ENCODE results near the gene UPK2. TPM values are rescaled to one million over a fixed set of nuclear protein-coding genes. Genes with fewer than 3 reads are reported as not detected.
"Not testable (repeated sequence)": the region's sequence is repeated elsewhere in the genome, so short reads cannot be mapped to it uniquely, and the experiment has no call there.

The UPK2 gene
- total RNA-seq, 6 donors from 2014 or later: not detected

DNA sequence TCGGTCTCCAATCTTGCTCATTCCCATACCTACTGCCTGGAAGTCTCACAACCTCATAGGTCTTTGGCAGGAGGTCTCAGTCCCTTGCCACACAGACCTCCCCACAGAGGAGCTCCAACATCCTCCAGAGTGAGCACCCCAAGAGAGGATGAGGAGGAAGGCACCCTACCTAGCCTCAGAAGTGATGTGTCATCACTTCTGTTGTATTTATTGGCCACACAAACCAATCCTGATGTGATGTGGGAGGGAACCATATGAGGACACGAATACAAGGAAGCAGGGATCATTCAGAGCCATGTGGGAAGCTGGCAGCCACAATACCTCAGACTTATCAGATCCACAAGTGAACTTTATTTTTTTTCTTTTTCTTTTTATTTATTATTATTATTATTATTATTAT is 9.0 kb upstream of the UPK2 start:
- ATAC-seq (ENCODE audit: low FRiP score in 2 of 2): no peak
- TF ChIP-seq, protein P1, sequence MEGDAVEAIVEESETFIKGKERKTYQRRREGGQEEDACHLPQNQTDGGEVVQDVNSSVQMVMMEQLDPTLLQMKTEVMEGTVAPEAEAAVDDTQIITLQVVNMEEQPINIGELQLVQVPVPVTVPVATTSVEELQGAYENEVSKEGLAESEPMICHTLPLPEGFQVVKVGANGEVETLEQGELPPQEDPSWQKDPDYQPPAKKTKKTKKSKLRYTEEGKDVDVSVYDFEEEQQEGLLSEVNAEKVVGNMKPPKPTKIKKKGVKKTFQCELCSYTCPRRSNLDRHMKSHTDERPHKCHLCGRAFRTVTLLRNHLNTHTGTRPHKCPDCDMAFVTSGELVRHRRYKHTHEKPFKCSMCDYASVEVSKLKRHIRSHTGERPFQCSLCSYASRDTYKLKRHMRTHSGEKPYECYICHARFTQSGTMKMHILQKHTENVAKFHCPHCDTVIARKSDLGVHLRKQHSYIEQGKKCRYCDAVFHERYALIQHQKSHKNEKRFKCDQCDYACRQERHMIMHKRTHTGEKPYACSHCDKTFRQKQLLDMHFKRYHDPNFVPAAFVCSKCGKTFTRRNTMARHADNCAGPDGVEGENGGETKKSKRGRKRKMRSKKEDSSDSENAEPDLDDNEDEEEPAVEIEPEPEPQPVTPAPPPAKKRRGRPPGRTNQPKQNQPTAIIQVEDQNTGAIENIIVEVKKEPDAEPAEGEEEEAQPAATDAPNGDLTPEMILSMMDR (IDR thresholded peaks at IDR 0.05): no peak
- no peak for TF ChIP-seq POLR2A (IDR thresholded peaks at IDR 0.05)
- no peak for TF ChIP-seq EP300 (IDR thresholded peaks at IDR 0.05)
- no peak for TF ChIP-seq POLR2AphosphoS5 (IDR thresholded peaks at IDR 0.05)

GRCh38 chr11:118948000-118948399 is 8.1 kb upstream of the UPK2 start:
- ATAC-seq (ENCODE audit: low FRiP score in 2 of 2) (no peak), DNase-seq (no peak)
- H3K27me3 ChIP-seq: no peaks in the 10 kb centered on the region
- no peak for TF ChIP-seq POLR2AphosphoS5 (IDR thresholded peaks at IDR 0.05)
- TF ChIP-seq, protein P1 (IDR thresholded peaks at IDR 0.05): no peak
- no peak for TF ChIP-seq POLR2A (IDR thresholded peaks at IDR 0.05)
- no peak for TF ChIP-seq EP300 (IDR thresholded peaks at IDR 0.05)
- 79 to 83% methylated on average over 3 of the region's 3 CpGs for WGBS, 2 donors
- no peaks in the 10 kb centered on the region for H3K4me1 ChIP-seq
- H3K27ac ChIP-seq: no peak overlapping the region
- no peak overlapping the region for H3K4me3 ChIP-seq
- H3K36me3 ChIP-seq: no peaks in the 10 kb centered on the region
- H3K9me3 ChIP-seq: no peaks in the 10 kb centered on the region

More for the DNA sequence above, 9.0 kb upstream of the UPK2 start:
- Histone ChIP-seq H3K9me3 (no peaks in the 10 kb centered on the region), H3K27me3 (no peaks in the 10 kb centered on the region), H3K27ac (no peak overlapping the region), H3K36me3 (no peaks in the 10 kb centered on the region), H3K4me1 (no peaks in the 10 kb centered on the region), H3K4me3 (no peak overlapping the region)
- no peak for DNase-seq
- 21 to 31% methylated on average over 2 of the region's 2 CpGs for WGBS, 2 donors

DNA sequence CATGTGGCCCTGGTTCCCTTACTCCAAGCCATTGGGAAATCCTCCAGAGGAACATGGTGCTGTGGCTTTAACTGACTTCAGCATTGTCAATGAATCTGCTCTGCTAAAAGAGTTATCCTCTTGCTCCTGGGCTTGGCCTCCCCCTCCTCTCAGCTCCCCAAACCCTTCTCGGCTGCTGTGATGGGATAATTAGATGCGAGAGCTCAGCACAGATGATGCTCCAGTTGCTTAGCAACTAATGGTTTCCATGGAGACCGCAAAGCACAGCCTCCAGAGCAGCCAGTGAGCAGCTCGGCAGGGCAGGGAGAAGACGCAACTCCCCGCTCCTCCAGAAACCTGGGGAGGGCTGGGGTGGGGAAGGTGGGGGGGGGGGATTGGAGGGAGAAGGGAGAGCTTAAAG is 2.8 kb upstream of the UPK2 start:
- no peaks in the 10 kb centered on the region for H3K9me3 ChIP-seq
- no peaks in the 10 kb centered on the region for H3K4me1 ChIP-seq
- no peak overlapping the region for H3K4me3 ChIP-seq
- DNase-seq: no peak
- no peaks in the 10 kb centered on the region for H3K27me3 ChIP-seq
- H3K27ac ChIP-seq: no peak overlapping the region
- WGBS, 2 donors: 55 to 69% methylated on average over 2 to 6 of the region's 6 CpGs
- no peak for TF ChIP-seq POLR2A (IDR thresholded peaks at IDR 0.05)
- TF ChIP-seq POLR2AphosphoS5 (IDR thresholded peaks at IDR 0.05): no peak
- no peak for TF ChIP-seq EP300 (IDR thresholded peaks at IDR 0.05)
- TF ChIP-seq, protein P1 (IDR thresholded peaks at IDR 0.05): no peak
- ATAC-seq (ENCODE audit: low FRiP score in 2 of 2): no peak
- no peaks in the 10 kb centered on the region for H3K36me3 ChIP-seq

DNA sequence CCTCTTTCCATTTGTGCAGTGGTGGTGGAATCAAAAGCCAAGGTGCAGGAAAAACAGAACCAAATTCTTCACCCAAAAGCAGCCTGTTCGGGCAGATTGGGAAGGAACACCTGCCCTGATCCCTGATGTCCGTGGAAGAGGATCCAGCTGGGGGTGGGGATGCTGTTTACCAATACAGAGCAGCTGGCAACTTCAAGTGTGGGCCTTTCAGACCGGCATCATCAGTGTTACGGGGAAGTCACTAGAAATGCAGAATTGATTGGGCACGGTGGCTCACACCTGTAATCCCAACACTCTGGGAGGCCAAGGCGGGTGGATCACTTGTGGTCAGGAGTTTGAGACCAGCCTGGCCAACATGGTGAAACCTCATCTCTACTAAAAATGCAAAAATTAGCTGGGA is 2.1 kb upstream of the UPK2 start:
- H3K36me3 ChIP-seq; H3K9me3 ChIP-seq; H3K4me3 ChIP-seq; H3K27ac ChIP-seq; H3K4me1 ChIP-seq; H3K27me3 ChIP-seq; DNase-seq; ATAC-seq (ENCODE audit: low FRiP score in 2 of 2): not testable (repeated sequence)
- WGBS, 2 donors: 66 to 79% methylated on average over 6 of the region's 6 CpGs

DNA sequence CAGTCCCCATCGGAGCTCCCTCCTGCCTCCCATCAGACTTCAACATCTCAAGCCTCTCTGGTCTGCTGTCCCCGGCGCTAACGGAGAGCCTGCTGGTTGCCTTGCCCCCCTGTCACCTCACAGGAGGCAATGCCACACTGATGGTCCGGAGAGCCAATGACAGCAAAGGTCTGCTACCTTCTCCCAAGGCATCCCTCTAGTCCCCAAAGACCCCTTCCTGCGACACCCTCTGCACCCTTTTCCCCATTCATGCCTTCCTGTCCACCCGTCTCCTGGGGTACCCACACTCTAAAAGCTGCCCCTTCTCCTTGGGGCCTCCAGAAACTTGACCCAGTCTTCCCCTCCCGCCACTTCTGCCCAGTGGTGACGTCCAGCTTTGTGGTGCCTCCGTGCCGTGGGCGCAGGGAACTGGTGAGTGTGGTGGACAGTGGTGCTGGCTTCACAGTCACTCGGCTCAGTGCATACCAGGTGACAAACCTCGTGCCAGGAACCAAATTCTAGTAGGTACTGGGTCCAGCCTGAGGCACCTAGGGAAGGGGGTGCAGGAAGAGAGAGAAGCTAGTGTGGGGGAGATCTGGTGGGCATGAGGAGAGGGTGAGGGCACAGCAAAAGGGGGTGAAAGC is 860 bp downstream of the UPK2 start:
- H3K27ac ChIP-seq: no peak overlapping the region
- whole genome bisulfite sequencing, 2 donors: 53 to 57% methylated on average over 13 to 14 of the region's 14 CpGs
- peak in 1 of 2 donors; percentile 49 for DNase-seq
- H3K9me3 ChIP-seq: no peaks in the 10 kb centered on the region
- no peak overlapping the region for H3K4me3 ChIP-seq
- no peak for ATAC-seq (ENCODE audit: low FRiP score in 2 of 2)
- no peaks in the 10 kb centered on the region for H3K4me1 ChIP-seq
- no peaks in the 10 kb centered on the region for H3K36me3 ChIP-seq
- TF ChIP-seq, protein P1 (IDR thresholded peaks at IDR 0.05): peak in 2 of 6 experiments; percentile 13 to 24
- TF ChIP-seq POLR2A (IDR thresholded peaks at IDR 0.05): no peak
- no peak for TF ChIP-seq EP300 (IDR thresholded peaks at IDR 0.05)
- TF ChIP-seq POLR2AphosphoS5 (IDR thresholded peaks at IDR 0.05): no peak
- H3K27me3 ChIP-seq: no peaks in the 10 kb centered on the region

Data from upper lobe of left lung (tissue), 6 donors.